HepG2 (cell line): ENCODE measurements around the gene SLC9A5. TPM values are rescaled to one million over a fixed set of nuclear protein-coding genes. Genes with fewer than 3 reads are reported as not detected.

Source experiments
- ATAC-seq: fragments of 200-7000 bp; cut with Tn5 transposase; 3 replicates; pipeline ENCODE4 v1.9.1; 2020; ENCODE audit warnings: mild to moderate bottlenecking, moderate library complexity
- BruUV-seq: library from RNA; stranded (reverse); fragments of 400-500 nt; replicated peaks from 2 replicates; lab custom pipeline; 2021; lab: Mats Ljungman, UMichigan
- CTCF ChIA-PET: fragments of 300-600 bp; formaldehyde crosslinking; extraction: SDS; loops from one replicate; lab custom pipeline; 2021; ENCODE audit warnings: low total read pairs, inconsistent platforms, low intra/inter-chr PET ratio; lab: Yijun Ruan, JAX
- POLR2A ChIA-PET: fragments of 350-600 bp; sonication (Branson Sonifier 250); formaldehyde crosslinking; loops from one replicate; lab custom pipeline; 2020; ENCODE audit warnings: antibody characterized with exemption, inconsistent platforms; lab: Yijun Ruan, JAX
- DNase-seq: peaks from one replicate; pipeline ENCODE4 v3.0.0-alpha.2; 2015; ENCODE audit warnings: low spot score
- FAIRE-seq: peaks from 3 replicates; lab custom pipeline; 2011; peaks lifted over from hg19 to GRCh38; lab: Jason Lieb, UNC
- H2AFZ ChIP-seq: one replicate; pipeline ENCODE4 v1.6.1; 2011; ENCODE audit warnings: low read length, inconsistent platforms
- H3K27ac ChIP-seq: fragments of 300-600 bp; 3 replicates; pipeline ENCODE4 v1.8.0; 2011; ENCODE audit warnings: mixed run types, mild to moderate bottlenecking, mixed read lengths, low read length, inconsistent platforms; ENCODE audit not compliant: insufficient read depth; ENCODE audit errors: extremely low read length
- H3K27me3 ChIP-seq, 2 experiments: fragments of 200-600 bp in 1 of 2; 2 replicates in 1 of 2; 3 replicates in 1 of 2; pipeline versions ENCODE4 v1.6.0 to v1.8.0; 2011; ENCODE audit warnings: low read length in 2 of 2, mild to moderate bottlenecking in 2 of 2, moderate library complexity in 2 of 2, inconsistent platforms in 1 of 2; ENCODE audit not compliant: insufficient read depth in 2 of 2, control insufficient read depth in 1 of 2
- H3K36me3 ChIP-seq, 2 experiments: fragments of 200-600 bp in 1 of 2; replicated peaks in 1 of 2; 2 replicates in 1 of 2; 3 replicates in 1 of 2; pipeline versions ENCODE4 v1.5.1 to v1.8.0; 2011; ENCODE audit warnings: low read length in 2 of 2, inconsistent platforms in 1 of 2; ENCODE audit not compliant: insufficient read depth in 2 of 2, control insufficient read depth in 1 of 2
- H3K4me1 ChIP-seq: 2 replicates; pipeline ENCODE4 v1.5.1; 2012; ENCODE audit warnings: low read length, inconsistent platforms; ENCODE audit not compliant: insufficient read depth
- H3K4me2 ChIP-seq: 2 replicates; pipeline ENCODE4 v1.6.0; 2011; ENCODE audit warnings: low read depth, low read length, inconsistent platforms
- H3K4me3 ChIP-seq, 3 experiments: fragments of 200-600 bp in 1 of 3; sonication (generic), shearing (Covaris generic) in 1 of 3; replicated peaks in 1 of 3; 2 replicates each; pipeline ENCODE4 v1.5.1; 2011 to 2016; ENCODE audit warnings: low read length in 3 of 3, inconsistent platforms in 2 of 3, low read depth in 2 of 3, mild to moderate bottlenecking in 2 of 3, control low read depth in 1 of 3, mixed read lengths in 1 of 3; ENCODE audit not compliant: insufficient read depth in 1 of 3
- H3K79me2 ChIP-seq: one replicate; pipeline ENCODE4 v1.6.1; 2011; ENCODE audit warnings: low read length, inconsistent platforms; ENCODE audit not compliant: insufficient read depth
- H3K9ac ChIP-seq: 2 replicates; pipeline ENCODE4 v1.6.0; 2011; ENCODE audit warnings: mild to moderate bottlenecking, low read depth, low read length, inconsistent platforms; ENCODE audit not compliant: insufficient read depth
- H3K9me3 ChIP-seq: 2 replicates; pipeline ENCODE4 v1.5.1; 2012; ENCODE audit warnings: mild to moderate bottlenecking, low read length
- H4K20me1 ChIP-seq: 2 replicates; pipeline ENCODE4 v1.6.0; 2011; ENCODE audit warnings: inconsistent platforms, mild to moderate bottlenecking, low read length, moderate library complexity; ENCODE audit not compliant: insufficient read depth
- ASH2L ChIP-seq: fragments of 300-600, 200-600 bp; sonication (generic); IDR thresholded peaks from 2 replicates; pipeline ENCODE4 v1.7.0; 2017; ENCODE audit warnings: low read depth, mild to moderate bottlenecking, moderate library complexity, mixed read lengths, low read length; ENCODE audit not compliant: insufficient read length
- ATF1 ChIP-seq: IDR thresholded peaks from 2 replicates; pipeline ENCODE4 v1.6.1; 2016; ENCODE audit warnings: mild to moderate bottlenecking, control low read depth
- FOXA1 ChIP-seq, 2 experiments: fragments of 450-650 bp in 1 of 2; sonication (generic) in 1 of 2; formaldehyde crosslinking in 1 of 2; IDR thresholded peaks; 2 replicates each; pipeline versions ENCODE4 v1.4.0 to v1.6.1; 2016 to 2020; ENCODE audit warnings: missing genetic modification reagents in 1 of 2
- FOXM1 ChIP-seq: sonication (generic); formaldehyde crosslinking; IDR thresholded peaks from 2 replicates; pipeline ENCODE4 v1.5.0; 2020; ENCODE audit warnings: missing genetic modification reagents
- FOXO4 ChIP-seq: sonication (generic); formaldehyde crosslinking; conservative IDR thresholded peaks from 2 replicates; pipeline ENCODE4 v1.8.1; 2023; ENCODE audit warnings: missing genetic modification reagents
- ISL2 ChIP-seq: sonication (generic); formaldehyde crosslinking; IDR thresholded peaks from 2 replicates; pipeline ENCODE4 v1.5.0; 2020; ENCODE audit warnings: missing genetic modification reagents
- MNT ChIP-seq: fragments of 450-650 bp; IDR thresholded peaks from 2 replicates; pipeline ENCODE4 v1.6.1; 2016
- MTERF4 ChIP-seq: sonication (generic); formaldehyde crosslinking; IDR thresholded peaks from 2 replicates; pipeline ENCODE4 v1.8.0; 2023; ENCODE audit warnings: mild to moderate bottlenecking, missing genetic modification reagents
- MXI1 ChIP-seq: IDR thresholded peaks from 3 replicates; pipeline ENCODE4 v1.6.1; 2012; ENCODE audit warnings: low read depth, low read length, inconsistent platforms, borderline replicate concordance
- RAD21 ChIP-seq: fragments of 450-650 bp; formaldehyde crosslinking; IDR thresholded peaks from 2 replicates; pipeline ENCODE4 v1.5.0; 2020; ENCODE audit warnings: mild to moderate bottlenecking
- RCOR2 ChIP-seq: IDR thresholded peaks from 2 replicates; pipeline ENCODE4 v1.6.1; 2016; ENCODE audit warnings: missing biosample characterization, missing genetic modification reagents
- RXRB ChIP-seq: IDR thresholded peaks from 2 replicates; pipeline ENCODE4 v1.6.1; 2016; ENCODE audit warnings: borderline replicate concordance, missing genetic modification reagents, missing compliant biosample characterization
- THYN1 ChIP-seq: sonication (generic); formaldehyde crosslinking; IDR thresholded peaks from 2 replicates; pipeline ENCODE4 v1.8.1; 2023; ENCODE audit warnings: low read depth, mild to moderate bottlenecking, moderate library complexity, missing genetic modification reagents, borderline replicate concordance
- ZC3H13 ChIP-seq: sonication (generic); formaldehyde crosslinking; IDR thresholded peaks from 2 replicates; pipeline ENCODE4 v1.8.1; 2023; ENCODE audit warnings: mild to moderate bottlenecking, missing genetic modification reagents, moderate library complexity
- ZNF362 ChIP-seq: sonication (generic); formaldehyde crosslinking; IDR thresholded peaks from 2 replicates; pipeline ENCODE4 v1.4.0; 2020; ENCODE audit warnings: missing genetic modification reagents, mild to moderate bottlenecking, borderline replicate concordance
- ZNF546 ChIP-seq: sonication (generic); formaldehyde crosslinking; conservative IDR thresholded peaks from 2 replicates; pipeline ENCODE4 v1.8.1; 2023; ENCODE audit warnings: mild to moderate bottlenecking, missing genetic modification reagents
- ZNF547 ChIP-seq: sonication (generic); formaldehyde crosslinking; IDR thresholded peaks from 2 replicates; pipeline ENCODE4 v1.5.1; 2020; ENCODE audit warnings: mild to moderate bottlenecking, missing genetic modification reagents
- ZNF749 ChIP-seq: sonication (generic); formaldehyde crosslinking; IDR thresholded peaks from 2 replicates; pipeline ENCODE4 v1.8.0; 2022; ENCODE audit warnings: mild to moderate bottlenecking, missing genetic modification reagents, moderate library complexity, borderline replicate concordance
- ZNF775 ChIP-seq: sonication (generic); formaldehyde crosslinking; IDR thresholded peaks from 2 replicates; pipeline ENCODE4 v1.4.0; 2020; ENCODE audit warnings: missing genetic modification reagents, mild to moderate bottlenecking, moderate library complexity, borderline replicate concordance
- WGBS: methylation state at CpG from one replicate; pipeline ENCODE4 v1.1.6; 2017; ENCODE audit warnings: low lambda C conversion rate; 5-methylcytosine and 5-hydroxymethylcytosine counted together
- in situ Hi-C: cut with HindIII; loops from 2 replicates; pipeline ENCODE4 v1.10.0; 2017; ENCODE audit warnings: low pct_unique_long_range_greater_than_20kb; ENCODE audit not compliant: extremely low pct_ligation_motif_present
- intact Hi-C: fragments of 100-400 bp; cut with micrococcal nuclease; formaldehyde crosslinking; loops from one replicate; pipeline ENCODE4 v1.10.0; 2022; ENCODE audit not compliant: unreplicated experiment
- polyA plus RNA-seq, 8 experiments: library from polyadenylated mRNA; depleted of rRNA in 3 of 8; stranded (reverse) in 7 of 8; unstranded in 1 of 8; fragments of >200 nt; fragmentation: Illumina TruSeq in 4 of 8; extraction: Trizol in 4 of 8; gene quantifications; 2 replicates each; pipeline versions ENCODE4 v1.2.1 to v1.2.3, GENCODE V29; 2011 to 2016; ENCODE audit warnings: low read depth in 4 of 8, missing spikeins in 1 of 8, mixed read lengths in 1 of 8; ENCODE audit not compliant: insufficient read depth in 1 of 8
- total RNA-seq, 5 experiments: library from RNA; depleted of rRNA; stranded (reverse); fragments of >200 nt; fragmentation: Illumina TruSeq; extraction: Trizol; gene quantifications; 2 replicates each; pipeline ENCODE4 v1.2.3, GENCODE V29; 2016; ENCODE audit warnings: low read depth in 1 of 5

Gene SLC9A5
- total and polyA plus RNA-seq, 2 of the 13 experiments (the other 11 are each of a cell fraction or from before 2014, with no cell fraction given): 0.58 to 1.4 TPM

- H3K27ac ChIP-seq: peak overlapping the region; percentile 41
- peak overlapping the region; percentile 57 to 89 (median 67) for H3K4me3 ChIP-seq
- peak overlapping the region; percentile 99 for H3K4me2 ChIP-seq
- intact Hi-C loops (loop anchor here (5.0 kb wide), 1 partner anchor 188 kb away; no protein-coding TSS in a partner anchor), in situ Hi-C loops (no loop called here)
- H2AFZ ChIP-seq: no peak overlapping the region
- no peaks in the 10 kb centered on the region for H3K9me3 ChIP-seq
- peak overlapping the region; percentile 76 for H3K9ac ChIP-seq
- DNase-seq (no peak), ATAC-seq (peak; percentile 62), FAIRE-seq (no peak)
- H3K36me3 ChIP-seq: peaks cover 3 to 14% of the 10 kb centered on the region in 2 experiments; a peak in 3 of 5 replicates
- CTCF ChIA-PET: interaction anchor here (1.2 to 1.8 kb wide), 5 partner anchors 129 to 261 kb away, joined by 3 to 7 read pairs (median 4); partner anchors contain the start of gene ZDHHC1
- POLR2A ChIA-PET: interaction anchor here (0.9 to 2.6 kb wide), 4 partner anchors 9 to 167 kb away, joined by 3 to 16 read pairs (median 4); partner anchors contain the start of gene FHOD1
- WGBS: under 1% methylated on average over 26 of the region's 42 CpGs
- H4K20me1 ChIP-seq: no peaks in the 10 kb centered on the region
- H3K79me2 ChIP-seq: peaks cover 4% of the 10 kb centered on the region
- peaks cover 28% of the 10 kb centered on the region for H3K4me1 ChIP-seq
- H3K27me3 ChIP-seq: no peaks in the 10 kb centered on the region
- no TSS peak for BruUV-seq
- TF ChIP-seq ZNF547 (no peak; the same call in 1 of the 2 replicates), ZC3H13 (CRISPR knock-in tag) (no peak), ATF1 (no peak), FOXO4 (no peak), ZNF775 (CRISPR knock-in tag) (no peak), MXI1 (peak; percentile 47; the same call in 2 of the 3 replicates), ZNF546 (CRISPR knock-in tag) (peak; percentile 62; the same call in 1 of the 2 replicates), FOXM1 (CRISPR knock-in tag) (peak; percentile 82; the same call in 1 of the 2 replicates), ISL2 (peak; percentile 60), RCOR2 (CRISPR knock-in tag) (no peak), FOXA1 (IDR thresholded peaks at IDR 0.05) (no peak), FOXA1 (CRISPR knock-in tag; IDR thresholded peaks at IDR 0.05) (no peak), THYN1 (CRISPR knock-in tag) (no peak), ZNF749 (CRISPR knock-in tag) (no peak), ZNF362 (CRISPR knock-in tag) (no peak), ASH2L (peak; percentile 22), RXRB (CRISPR knock-in tag) (no peak), MTERF4 (CRISPR knock-in tag) (0 out of 2 replicates have a peak, but pooled peaks have one; percentile 78), RAD21 (CRISPR knock-in tag) (no peak), MNT (no peak)
Observed at GRCh38 chr16:67278773-67279295, 30.1 kb downstream of the SLC9A5 start.
